Ovary (tissue), 9 donors: ENCODE data around the gene PCYT2. TPM values are rescaled to one million over a fixed set of nuclear protein-coding genes. Genes with fewer than 3 reads are reported as not detected.

Experiments
- DNase-seq, 5 donors: peaks; one replicate each; pipeline ENCODE4 v3.0.0-alpha.2; 2019 to 2020
- H3K27ac ChIP-seq, 2 donors: fragments of 200-600 bp; one replicate each; pipeline versions ENCODE4 v1.5.1 to v1.8.0; 2019 to 2022
- H3K27me3 ChIP-seq: fragments of 200-600 bp; one replicate; pipeline ENCODE4 v1.8.0; 2022
- H3K36me3 ChIP-seq: fragments of 200-600 bp; sonication (generic); one replicate; pipeline ENCODE4 v1.5.1; 2019
- H3K4me1 ChIP-seq: one replicate; pipeline ENCODE4 v1.8.1; 2013; ENCODE audit warnings: mild to moderate bottlenecking, moderate library complexity; ENCODE audit not compliant: insufficient read depth
- H3K4me3 ChIP-seq: fragments of 200-600 bp; sonication (generic); one replicate; pipeline ENCODE4 v1.5.1; 2017
- H3K9me3 ChIP-seq, 2 donors: fragments of 200-600 bp in 1 of 2; sonication (generic) in 1 of 2; one replicate each; pipeline versions ENCODE4 v1.5.1 to v1.8.1; 2013 to 2019; ENCODE audit warnings: mild to moderate bottlenecking in 1 of 2, moderate library complexity in 1 of 2
- EP300 ChIP-seq: sonication (generic); formaldehyde crosslinking; IDR thresholded peaks from one replicate; pipeline ENCODE4 v1.6.1; 2017; ENCODE audit warnings: antibody characterized with exemption
- POLR2A ChIP-seq: fragments of 450-650 bp; IDR thresholded peaks from one replicate; pipeline ENCODE4 v1.6.1; 2017; ENCODE audit warnings: antibody characterized with exemption, mild to moderate bottlenecking, moderate library complexity
- WGBS, 3 donors: extraction: QIAGEN DNeasy Blood & Tissue Kit in 1 of 3; methylation state at CpG; one replicate each; pipeline versions ENCODE4 v1.1.5 to v1.1.7; 2013 to 2017; 5-methylcytosine and 5-hydroxymethylcytosine counted together
- intact Hi-C, 4 donors: fragments of 100-400 bp; cut with DNase I; formaldehyde crosslinking; loops; one replicate each; pipeline versions ENCODE4 v1.11.0 to v1.15.1; 2022 to 2023
- polyA plus RNA-seq, 2 donors: library from polyadenylated mRNA; stranded (reverse); fragments of 200-250 nt in 1 of 2; fragments of 350-450 nt in 1 of 2; fragmentation: Illumina TruSeq in 1 of 2; extraction: RNeasy Lipid Tissue Mini Kit (QIAGEN cat#74804) in 1 of 2; gene quantifications; one replicate each; pipeline ENCODE4 v1.2.3, GENCODE V29; 2013 to 2014
- total RNA-seq, 7 donors: library from RNA; depleted of rRNA in 2 of 7; stranded (reverse); fragments of >200 nt in 2 of 7; fragmentation: NEBNext Ultra II Directional in 3 of 7; extraction: Animal tissue kit (Norgen Biotek cat#: 25700) in 3 of 7; gene quantifications; one replicate each; pipeline versions ENCODE4 v1.1.0 to v1.2.4, GENCODE V29; 2016 to 2023
- TF ChIP-seq, protein P1 (sequence below), 3 donors: fragments of 450-650 bp in 2 of 3; fragments of 200-600 bp in 1 of 3; IDR thresholded peaks; one replicate each; pipeline versions ENCODE4 v1.5.1 to v1.8.0; 2016 to 2022; ENCODE audit warnings: antibody characterized with exemption in 3 of 3, mild to moderate bottlenecking in 1 of 3
- donor health status: DM: no; HTN: no; CAD: no; lungs with moderate emphysema.
- donor health status: DM: no; HTN: no; CAD: no.
- donor health status: Bipolar disorder and iron deficiency.
- donor health status: DM: yes; HTN: yes; CAD: no.
- donor health status: DM: no; HTN: no; CAD: no.
- donor health status: DM: yes; HTN: yes; CAD: no.

PCYT2 gene
- total and polyA plus RNA-seq, 9 donors, result 12.6 to 71.4 (median 25.7) TPM

DNA sequence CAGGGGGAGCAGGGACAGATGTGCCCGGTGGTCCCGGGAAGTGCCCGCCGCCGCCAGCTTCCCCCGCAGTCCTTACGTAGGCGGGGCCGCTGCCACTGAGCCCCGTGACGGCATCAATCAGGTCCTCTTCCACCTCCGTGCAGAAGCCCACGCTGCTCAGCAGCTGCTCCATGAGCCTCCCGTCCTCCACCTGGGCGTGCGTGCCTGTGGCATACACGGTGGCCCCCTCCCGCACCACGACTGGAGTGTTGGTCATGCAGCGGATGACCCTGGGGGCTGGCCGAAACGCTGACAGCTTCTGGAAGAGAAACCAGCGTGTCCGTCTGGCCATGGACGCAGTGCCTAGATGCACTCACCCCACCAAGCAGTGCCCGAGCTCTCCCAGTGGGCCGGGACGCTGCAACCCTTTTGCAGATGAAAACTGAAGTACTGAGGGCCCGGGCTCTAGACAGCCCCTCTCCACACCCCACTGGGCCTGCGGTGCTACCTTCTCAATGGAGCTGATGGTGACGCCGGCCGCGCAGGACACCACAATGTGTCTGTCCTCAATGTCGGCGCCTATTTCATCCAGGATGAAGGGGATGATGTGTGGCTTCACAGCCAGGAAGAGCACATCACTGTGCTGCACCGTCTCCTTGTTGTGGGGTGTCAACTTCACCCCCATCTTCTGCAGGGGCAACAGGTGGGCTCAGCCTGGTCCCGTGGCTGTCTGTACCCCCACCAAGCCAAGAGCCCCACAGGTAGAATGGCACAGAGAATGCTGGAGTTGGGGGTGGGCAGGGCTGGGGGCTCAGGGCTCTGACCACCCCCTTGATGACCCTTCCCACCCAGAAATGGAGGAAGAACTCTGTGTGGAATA, 23.9 kb upstream of the PCYT2 start:
- no peaks in the 10 kb centered on the region for H3K27me3 ChIP-seq
- whole genome bisulfite sequencing, 3 donors, result 85 to 89% (median 87%) methylated on average over 38 of the region's 38 CpGs
- H3K27ac ChIP-seq, result no peak overlapping the region
- no peak overlapping the region for H3K4me3 ChIP-seq
- no peaks in the 10 kb centered on the region for H3K9me3 ChIP-seq
- TF ChIP-seq POLR2A (no peak), EP300 (no peak)
- TF ChIP-seq, protein P1, sequence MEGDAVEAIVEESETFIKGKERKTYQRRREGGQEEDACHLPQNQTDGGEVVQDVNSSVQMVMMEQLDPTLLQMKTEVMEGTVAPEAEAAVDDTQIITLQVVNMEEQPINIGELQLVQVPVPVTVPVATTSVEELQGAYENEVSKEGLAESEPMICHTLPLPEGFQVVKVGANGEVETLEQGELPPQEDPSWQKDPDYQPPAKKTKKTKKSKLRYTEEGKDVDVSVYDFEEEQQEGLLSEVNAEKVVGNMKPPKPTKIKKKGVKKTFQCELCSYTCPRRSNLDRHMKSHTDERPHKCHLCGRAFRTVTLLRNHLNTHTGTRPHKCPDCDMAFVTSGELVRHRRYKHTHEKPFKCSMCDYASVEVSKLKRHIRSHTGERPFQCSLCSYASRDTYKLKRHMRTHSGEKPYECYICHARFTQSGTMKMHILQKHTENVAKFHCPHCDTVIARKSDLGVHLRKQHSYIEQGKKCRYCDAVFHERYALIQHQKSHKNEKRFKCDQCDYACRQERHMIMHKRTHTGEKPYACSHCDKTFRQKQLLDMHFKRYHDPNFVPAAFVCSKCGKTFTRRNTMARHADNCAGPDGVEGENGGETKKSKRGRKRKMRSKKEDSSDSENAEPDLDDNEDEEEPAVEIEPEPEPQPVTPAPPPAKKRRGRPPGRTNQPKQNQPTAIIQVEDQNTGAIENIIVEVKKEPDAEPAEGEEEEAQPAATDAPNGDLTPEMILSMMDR (IDR thresholded peaks at IDR 0.05), result no peak
- intact Hi-C loops, result no loop called here
- H3K4me1 ChIP-seq, result peaks cover 4% of the 10 kb centered on the region
- no peaks in the 10 kb centered on the region for H3K36me3 ChIP-seq
- DNase-seq, result peak in 2 of 5 donors; percentile 21 to 26

DNA sequence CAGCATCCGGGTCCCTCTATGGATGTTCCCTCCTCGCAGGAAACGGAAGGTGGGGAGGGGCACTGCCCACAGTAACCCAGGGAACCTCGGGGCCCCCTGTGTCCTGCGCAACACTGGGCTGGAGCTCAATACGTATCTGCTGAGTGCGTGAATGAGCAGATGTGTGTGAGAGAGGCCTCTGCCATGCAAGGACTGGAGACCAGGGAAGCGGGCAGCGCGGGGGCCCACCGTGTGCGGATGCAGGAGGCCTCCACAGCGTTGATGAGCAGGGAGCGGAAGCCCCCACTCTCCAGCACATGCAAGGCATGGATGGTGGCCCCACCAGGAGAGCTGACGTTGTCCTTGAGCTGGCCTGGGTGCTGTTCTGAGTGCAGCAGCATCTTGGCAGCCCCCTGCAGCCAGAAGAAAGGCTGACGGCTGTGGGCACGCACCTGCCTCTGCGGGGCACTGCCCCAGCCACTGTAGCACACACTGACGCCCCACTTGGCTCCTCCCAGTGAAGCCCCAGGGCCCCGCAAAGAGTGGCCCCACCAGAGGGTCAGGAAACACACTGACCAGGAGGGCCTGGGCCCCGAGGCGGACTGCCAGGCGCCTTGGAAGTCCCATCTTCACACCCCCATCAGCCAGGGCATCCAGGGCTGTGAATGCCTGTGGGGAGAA, 23.0 kb upstream of the PCYT2 start:
- no peaks in the 10 kb centered on the region for H3K36me3 ChIP-seq
- no peak overlapping the region for H3K27ac ChIP-seq
- no peaks in the 10 kb centered on the region for H3K27me3 ChIP-seq
- TF ChIP-seq, protein P1 (IDR thresholded peaks at IDR 0.05), result no peak
- no peak for TF ChIP-seq EP300
- H3K4me1 ChIP-seq, result peaks cover 4% of the 10 kb centered on the region
- no peak overlapping the region for H3K4me3 ChIP-seq
- H3K9me3 ChIP-seq, result no peaks in the 10 kb centered on the region
- DNase-seq, result peak in 2 of 5 donors; percentile 20 to 21
- intact Hi-C loops, result no loop called here
- WGBS, 3 donors, result 81 to 85% (median 82%) methylated on average over 17 to 23 of the region's 23 CpGs

DNA sequence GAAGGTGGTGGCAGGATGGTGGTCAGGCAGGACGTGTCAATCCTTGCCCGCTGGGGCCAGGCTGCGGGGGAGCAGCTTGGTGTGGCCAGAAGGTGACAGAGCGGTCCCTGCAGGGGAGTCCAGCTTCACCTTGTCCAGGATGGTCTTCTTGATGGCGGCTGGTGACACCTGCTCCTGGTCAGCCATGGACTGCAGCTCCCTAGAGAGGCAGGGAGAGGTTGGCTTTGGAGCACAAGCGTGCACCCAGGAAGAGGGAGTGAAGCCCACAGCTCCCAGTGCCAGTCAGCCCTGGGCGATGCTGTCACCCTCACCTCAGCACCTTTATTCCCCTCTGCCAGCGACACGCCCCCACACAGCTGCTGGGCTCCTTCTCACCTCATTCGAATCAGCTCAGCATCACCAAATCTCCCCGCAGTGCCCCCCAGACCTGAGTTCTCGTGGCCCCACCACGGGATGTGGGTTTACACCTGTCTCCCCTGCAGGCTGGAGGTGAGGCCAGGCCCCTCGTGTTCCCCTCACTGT, 22.0 kb upstream of the PCYT2 start:
- peaks cover 6% of the 10 kb centered on the region for H3K4me1 ChIP-seq
- no peaks in the 10 kb centered on the region for H3K9me3 ChIP-seq
- H3K36me3 ChIP-seq, result no peaks in the 10 kb centered on the region
- H3K27me3 ChIP-seq, result no peaks in the 10 kb centered on the region
- WGBS, 3 donors, result 84 to 86% (median 84%) methylated on average over 13 to 14 of the region's 14 CpGs
- no peak overlapping the region for H3K27ac ChIP-seq
- no peak overlapping the region for H3K4me3 ChIP-seq
- intact Hi-C loops, result no loop called here
- DNase-seq, result peak in 2 of 5 donors; percentile 17 to 19
- no peak for TF ChIP-seq EP300
- TF ChIP-seq, protein P1 (IDR thresholded peaks at IDR 0.05), result no peak
- TF ChIP-seq POLR2A, result no peak

DNA sequence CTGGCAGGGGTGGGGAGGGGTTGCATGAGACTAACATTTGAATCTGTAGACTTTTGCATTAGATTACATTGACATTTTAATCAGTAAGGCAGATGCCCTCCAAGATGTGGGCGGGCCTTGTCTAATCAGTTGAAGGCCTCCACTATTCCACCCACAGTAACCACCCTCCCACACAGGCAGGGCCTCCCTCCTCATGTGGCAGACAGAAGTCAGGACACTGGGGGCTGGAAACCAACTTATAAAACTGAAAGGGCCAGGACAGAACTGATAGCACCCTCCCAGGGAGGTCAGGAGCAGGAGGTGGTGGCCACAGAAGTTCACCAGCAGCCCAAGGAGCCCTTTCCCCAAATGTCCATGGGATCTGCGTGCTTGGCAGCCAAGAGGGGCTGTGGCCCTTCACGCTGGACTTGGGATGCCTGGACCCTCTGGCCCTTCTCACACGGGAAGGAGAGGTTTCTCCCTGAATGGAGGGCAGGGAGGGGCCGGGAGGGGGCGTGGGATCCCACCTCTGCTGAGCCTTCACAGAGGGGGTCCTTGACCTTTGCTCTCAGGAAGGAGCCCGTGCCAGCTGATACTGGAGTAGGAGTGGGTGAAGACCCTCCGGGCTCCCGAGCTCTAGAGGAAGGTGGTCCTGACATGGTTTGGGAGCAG, 21.3 kb upstream of the PCYT2 start:
- Histone ChIP-seq H3K36me3 (no peaks in the 10 kb centered on the region), H3K27ac (no peak overlapping the region), H3K27me3 (no peaks in the 10 kb centered on the region), H3K9me3 (no peaks in the 10 kb centered on the region), H3K4me1 (peaks cover 9% of the 10 kb centered on the region), H3K4me3 (no peak overlapping the region)
- TF ChIP-seq, protein P1 (IDR thresholded peaks at IDR 0.05), result no peak
- TF ChIP-seq POLR2A, result no peak
- TF ChIP-seq EP300, result no peak
- DNase-seq, result peak in 2 of 5 donors; percentile 26 to 40
- 58 to 68% (median 62%) methylated on average over 9 of the region's 9 CpGs for WGBS, 3 donors
- intact Hi-C loops, result no loop called here
